ENCODE data around the gene PSEN1.

GRCh38 chr14:73234586-73235394, 98.5 kb downstream of the PSEN1 start:
- TF ChIP-seq EZH2 (IDR thresholded peaks at IDR 0.05; ENCODE audit: low read length), result peak; percentile 3
- TF ChIP-seq CTCF (optimal IDR thresholded peaks at IDR 0.05 in 1 of 3, IDR thresholded peaks at IDR 0.05 in 1 of 3, conservative IDR thresholded peaks at IDR 0.05 in 1 of 3; ENCODE audit: extremely low read depth in 1 of 3, insufficient read depth in 2 of 3, low read length in 3 of 3), result no peak
